Muscle layer of colon (tissue), 2 donors: ENCODE results near the gene LILRA6.

Experiments used
- H3K27ac ChIP-seq: one replicate; pipeline ENCODE4 v1.7.0; 2013; ENCODE audit warnings: low read depth, mild to moderate bottlenecking, low read length, moderate library complexity
- H3K27me3 ChIP-seq, 2 donors: one replicate each; pipeline ENCODE4 v1.7.0; 2013; ENCODE audit warnings: low read length in 2 of 2, mild to moderate bottlenecking in 2 of 2; ENCODE audit not compliant: insufficient read depth in 2 of 2, control insufficient read depth in 1 of 2
- H3K36me3 ChIP-seq: one replicate; pipeline ENCODE4 v1.7.0; 2013; ENCODE audit warnings: mild to moderate bottlenecking, low read length; ENCODE audit not compliant: insufficient read depth
- H3K4me1 ChIP-seq: one replicate; pipeline ENCODE4 v1.7.0; 2013; ENCODE audit warnings: mild to moderate bottlenecking, low read length; ENCODE audit not compliant: insufficient read depth
- H3K4me3 ChIP-seq, 2 donors: one replicate each; pipeline ENCODE4 v1.7.0; 2013; ENCODE audit warnings: low read length in 2 of 2, low read depth in 1 of 2, mild to moderate bottlenecking in 1 of 2, moderate library complexity in 1 of 2
- H3K9ac ChIP-seq: one replicate; pipeline ENCODE4 v1.7.0; 2013; ENCODE audit warnings: low read length
- H3K9me3 ChIP-seq: one replicate; pipeline ENCODE4 v1.7.0; 2013; ENCODE audit warnings: mild to moderate bottlenecking, low read length
- donor health status: abdominal sarcoma.
- donor health status: Adenocarcinoma of cecum.

Gene LILRA6

GRCh38 chr19:54262066-54262465 lies 19.5 kb upstream of the LILRA6 start:
- no peaks in the 10 kb centered on the region for H3K9me3 ChIP-seq
- H3K27ac ChIP-seq = no peak overlapping the region
- no peaks in the 10 kb centered on the region for H3K4me1 ChIP-seq
- peaks cover 0 to 3% of the 10 kb centered on the region in 2 donors for H3K27me3 ChIP-seq
- H3K9ac ChIP-seq = no peak overlapping the region
- H3K36me3 ChIP-seq = no peaks in the 10 kb centered on the region
- no peak overlapping the region for H3K4me3 ChIP-seq

- H3K4me3 ChIP-seq = no peak within 1 kb of the TSS
- no peaks in the 10 kb centered on the region for H3K36me3 ChIP-seq
- H3K27ac ChIP-seq = no peak within 1 kb of the TSS
- no peaks in the 10 kb centered on the region for H3K9me3 ChIP-seq
- H3K27me3 ChIP-seq = peaks cover 0 to 23% of the 10 kb centered on the region in 2 donors
- no peaks in the 10 kb centered on the region for H3K4me1 ChIP-seq
- no peak within 1 kb of the TSS for H3K9ac ChIP-seq
These were observed 14.5 kb upstream of the LILRA6 start, which contains the start of gene LILRB5 for GRCh38 chr19:54257116-54257480. Gene LILRB5, minus strand, starts transcription at chr19:54257273. Its CDS starts 80 bp downstream, at chr19:54257193.

GRCh38 chr19:54256250-54257115 lies 13.9 kb upstream of the LILRA6 start:
- Histone ChIP-seq H3K27ac (no peak overlapping the region), H3K4me3 (no peak overlapping the region), H3K27me3 (peaks cover 0 to 25% of the 10 kb centered on the region in 2 donors), H3K36me3 (no peaks in the 10 kb centered on the region), H3K9ac (no peak overlapping the region), H3K4me1 (no peaks in the 10 kb centered on the region), H3K9me3 (no peaks in the 10 kb centered on the region)

GRCh38 chr19:54255105-54255775 lies 12.7 kb upstream of the LILRA6 start:
- Histone ChIP-seq H3K36me3 (no peaks in the 10 kb centered on the region), H3K4me3 (no peak overlapping the region), H3K27ac (no peak overlapping the region), H3K9me3 (no peaks in the 10 kb centered on the region), H3K9ac (no peak overlapping the region), H3K4me1 (no peaks in the 10 kb centered on the region), H3K27me3 (peaks cover 0 to 25% of the 10 kb centered on the region in 2 donors)

GRCh38 chr19:54254195-54254906 lies 11.8 kb upstream of the LILRA6 start:
- no peak overlapping the region for H3K27ac ChIP-seq
- no peak overlapping the region for H3K4me3 ChIP-seq
- peaks cover 0 to 25% of the 10 kb centered on the region in 2 donors for H3K27me3 ChIP-seq
- H3K9ac ChIP-seq = no peak overlapping the region
- no peaks in the 10 kb centered on the region for H3K4me1 ChIP-seq
- no peaks in the 10 kb centered on the region for H3K36me3 ChIP-seq
- no peaks in the 10 kb centered on the region for H3K9me3 ChIP-seq

GRCh38 chr19:54253331-54254194 lies 11.0 kb upstream of the LILRA6 start:
- H3K27me3 ChIP-seq = peaks cover 0 to 25% of the 10 kb centered on the region in 2 donors

GRCh38 chr19:54252845-54253244 lies 10.3 kb upstream of the LILRA6 start:
- H3K4me1 ChIP-seq = no peaks in the 10 kb centered on the region
- peaks cover 0 to 25% of the 10 kb centered on the region in 2 donors for H3K27me3 ChIP-seq
- no peaks in the 10 kb centered on the region for H3K36me3 ChIP-seq
- H3K9me3 ChIP-seq = no peaks in the 10 kb centered on the region
- H3K9ac ChIP-seq = no peak overlapping the region
- no peak overlapping the region for H3K27ac ChIP-seq
- H3K4me3 ChIP-seq = no peak overlapping the region

More at GRCh38 chr19:54253331-54254194, 11.0 kb upstream of the LILRA6 start:
- H3K4me3 ChIP-seq = no peak overlapping the region
- H3K9me3 ChIP-seq = no peaks in the 10 kb centered on the region
- H3K27ac ChIP-seq = no peak overlapping the region
- no peak overlapping the region for H3K9ac ChIP-seq
- no peaks in the 10 kb centered on the region for H3K4me1 ChIP-seq
- H3K36me3 ChIP-seq = no peaks in the 10 kb centered on the region

- H3K36me3 ChIP-seq = no peaks in the 10 kb centered on the region
- H3K4me1 ChIP-seq = no peaks in the 10 kb centered on the region
- no peaks in the 10 kb centered on the region for H3K9me3 ChIP-seq
- H3K9ac ChIP-seq = no peak overlapping the region
- H3K4me3 ChIP-seq = no peak overlapping the region
- H3K27ac ChIP-seq = no peak overlapping the region
- H3K27me3 ChIP-seq = peaks cover 0 to 23% of the 10 kb centered on the region in 2 donors
These were observed 9.7 kb upstream of the LILRA6 start for GRCh38 chr19:54252243-54252642.

GRCh38 chr19:54248016-54248601 lies 5.5 kb upstream of the LILRA6 start:
- Histone ChIP-seq H3K4me3 (no peak overlapping the region), H3K36me3 (no peaks in the 10 kb centered on the region), H3K9ac (no peak overlapping the region), H3K27ac (no peak overlapping the region), H3K27me3 (peaks cover 0 to 6% of the 10 kb centered on the region in 2 donors), H3K9me3 (no peaks in the 10 kb centered on the region), H3K4me1 (no peaks in the 10 kb centered on the region)

GRCh38 chr19:54247106-54247930 lies 4.7 kb upstream of the LILRA6 start:
- Histone ChIP-seq H3K4me3 (no peak overlapping the region), H3K9me3 (no peaks in the 10 kb centered on the region), H3K4me1 (no peaks in the 10 kb centered on the region), H3K9ac (no peak overlapping the region), H3K36me3 (no peaks in the 10 kb centered on the region), H3K27ac (no peak overlapping the region), H3K27me3 (peaks cover 0 to 7% of the 10 kb centered on the region in 2 donors)
